ENCODE measurements around the gene PIF1.
"Not testable (repeated sequence)": the region's sequence is repeated elsewhere in the genome, so short reads cannot be mapped to it uniquely, and the experiment has no call there.

The PIF1 gene

DNA sequence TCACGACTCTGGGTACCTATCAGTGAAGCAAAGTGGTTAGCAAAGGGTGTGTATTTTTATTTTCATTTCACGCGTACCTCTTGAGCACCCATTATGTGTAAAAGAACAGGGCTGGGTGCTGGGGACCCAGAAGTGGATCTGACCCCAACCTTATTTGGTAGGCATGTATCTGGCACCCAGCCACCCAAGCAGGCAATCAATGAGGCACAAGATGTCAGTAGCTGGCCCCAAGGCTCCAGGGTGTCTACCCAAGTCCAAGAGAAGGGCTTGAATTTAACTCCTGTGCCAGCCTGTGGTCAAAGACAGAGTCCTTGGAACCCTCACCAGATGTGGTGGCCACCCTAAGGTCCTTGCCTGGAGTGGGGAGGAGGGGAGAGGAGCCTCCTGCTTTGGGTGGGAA is 22.0 kb upstream of the PIF1 start:
- FAIRE-seq = no peak

DNA sequence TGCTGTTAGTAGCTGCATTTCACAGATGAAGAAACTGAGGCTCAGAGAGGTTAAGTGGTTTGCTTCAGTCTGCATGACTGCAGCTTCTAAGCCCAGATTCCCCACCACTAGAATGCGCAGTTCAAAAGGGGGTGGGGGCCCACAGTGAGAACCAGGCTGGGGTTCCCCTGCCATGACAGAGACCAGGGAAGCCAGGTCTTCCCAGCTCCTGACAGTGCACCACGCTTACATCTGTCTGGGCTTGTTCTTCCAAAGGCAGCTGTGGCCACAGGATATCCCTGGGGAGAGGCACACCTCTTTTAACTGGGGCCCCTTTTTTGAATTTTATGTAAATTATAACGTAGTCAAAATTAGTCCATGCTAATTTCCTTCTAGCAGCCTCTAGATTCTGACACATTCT is 21.6 kb upstream of the PIF1 start:
- FAIRE-seq = no peak

DNA sequence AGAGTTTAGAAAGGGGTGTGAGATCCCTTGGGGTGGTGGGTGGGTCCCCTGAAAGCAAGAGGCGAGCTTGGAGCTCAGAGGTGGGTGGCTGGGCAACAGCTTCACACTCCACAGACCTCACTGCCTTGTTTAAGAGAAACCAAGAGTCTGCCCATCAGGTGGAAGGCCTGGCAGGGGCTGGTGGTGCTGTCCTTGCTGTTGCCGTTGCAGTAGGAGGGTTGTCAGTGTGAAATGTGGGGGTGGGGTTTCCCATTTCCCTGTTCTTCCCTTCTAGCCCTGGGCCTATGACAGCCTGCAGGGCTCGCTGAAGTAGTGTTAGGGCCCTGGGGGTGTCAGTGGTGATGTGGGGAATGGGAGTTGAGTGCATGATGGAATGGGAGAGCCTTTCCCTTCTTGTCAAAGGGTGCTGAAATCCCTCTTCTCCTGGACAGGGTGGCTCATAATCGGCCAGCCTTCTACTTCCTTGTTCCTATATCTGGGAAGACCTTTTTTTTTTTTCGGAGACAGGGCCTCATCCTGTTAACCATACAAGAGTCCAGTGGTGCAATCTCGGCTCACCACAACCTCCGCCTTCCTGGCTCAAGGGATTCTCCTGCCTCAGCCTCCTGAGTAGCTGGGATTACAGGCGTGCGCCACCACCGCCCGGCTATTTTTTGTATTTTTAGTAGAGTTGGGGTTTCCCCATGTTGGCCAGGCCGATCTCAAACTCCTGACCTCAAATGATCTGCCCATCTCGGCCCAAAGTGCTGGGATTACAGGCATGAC is 20.6 kb upstream of the PIF1 start:
- FAIRE-seq = no peak

DNA sequence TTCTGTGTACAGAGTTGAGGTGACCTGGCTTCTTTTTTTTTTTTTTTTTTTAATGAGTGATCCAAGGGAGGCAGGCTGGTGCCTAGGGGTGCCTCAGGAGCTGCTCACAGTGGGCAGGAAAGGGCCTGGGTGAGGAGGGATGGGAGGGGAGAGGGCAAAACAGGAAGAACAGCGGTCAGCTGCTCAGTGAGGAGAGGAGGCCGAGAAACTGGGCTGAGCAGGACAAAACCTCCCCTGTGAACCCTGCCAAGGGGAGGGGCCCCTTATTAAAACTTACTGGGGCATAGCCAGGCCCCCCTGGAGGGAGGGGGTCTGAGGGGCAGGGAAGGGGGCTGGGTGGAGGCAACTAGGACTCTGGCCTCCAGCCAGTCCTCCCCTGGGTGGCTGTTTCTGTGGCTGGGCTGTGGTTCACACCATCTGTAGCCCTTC is 19.8 kb upstream of the PIF1 start:
- no peak for FAIRE-seq

DNA sequence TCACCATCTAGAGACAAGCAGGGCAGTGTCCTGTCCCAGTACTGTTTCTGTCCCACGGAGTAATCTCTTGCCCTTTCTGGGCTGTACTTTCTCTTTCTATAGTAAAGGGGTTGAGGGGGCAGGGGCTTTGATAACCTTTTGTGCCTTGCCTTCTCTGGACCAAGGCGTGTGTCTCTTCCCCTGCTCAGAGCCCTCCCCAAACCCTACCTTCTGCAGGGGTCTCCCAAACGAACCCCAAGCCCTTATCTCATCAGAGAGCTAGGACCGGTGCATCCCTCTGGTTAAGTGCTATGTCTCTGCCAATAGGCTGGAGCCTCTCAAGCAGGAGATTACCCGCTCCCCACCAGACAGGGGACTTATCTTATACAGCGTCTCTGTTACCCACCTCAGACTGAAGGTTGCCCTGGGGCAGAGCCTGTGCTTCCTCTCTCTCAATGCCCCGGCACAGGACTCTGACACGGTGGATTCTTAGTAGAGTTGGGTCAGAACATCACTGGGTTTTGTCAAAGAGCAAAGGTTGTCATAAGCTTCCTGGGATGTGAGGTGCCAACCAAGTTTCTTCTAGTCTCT is 19.2 kb upstream of the PIF1 start:
- FAIRE-seq = no peak

DNA sequence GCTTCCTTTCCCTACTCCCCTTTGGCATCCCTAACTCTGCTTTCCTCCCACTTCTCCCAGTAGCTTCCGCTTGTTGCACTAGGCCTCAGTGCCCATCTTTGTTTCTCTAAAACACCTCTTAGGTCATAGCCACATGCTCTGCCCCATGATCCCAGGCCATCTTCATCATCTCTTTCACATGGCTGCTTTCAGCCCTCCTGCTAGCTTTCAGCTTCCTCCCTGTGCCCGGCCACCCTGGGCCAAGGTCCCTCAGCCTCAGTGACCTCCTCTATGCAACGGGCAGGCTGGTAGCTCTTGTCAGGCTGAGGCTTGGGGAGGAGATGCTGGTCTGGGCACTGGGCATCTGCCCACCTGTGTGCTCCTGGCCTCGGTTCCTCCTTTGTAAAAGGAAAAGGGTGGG is 18.5 kb upstream of the PIF1 start:
- no peak for FAIRE-seq

DNA sequence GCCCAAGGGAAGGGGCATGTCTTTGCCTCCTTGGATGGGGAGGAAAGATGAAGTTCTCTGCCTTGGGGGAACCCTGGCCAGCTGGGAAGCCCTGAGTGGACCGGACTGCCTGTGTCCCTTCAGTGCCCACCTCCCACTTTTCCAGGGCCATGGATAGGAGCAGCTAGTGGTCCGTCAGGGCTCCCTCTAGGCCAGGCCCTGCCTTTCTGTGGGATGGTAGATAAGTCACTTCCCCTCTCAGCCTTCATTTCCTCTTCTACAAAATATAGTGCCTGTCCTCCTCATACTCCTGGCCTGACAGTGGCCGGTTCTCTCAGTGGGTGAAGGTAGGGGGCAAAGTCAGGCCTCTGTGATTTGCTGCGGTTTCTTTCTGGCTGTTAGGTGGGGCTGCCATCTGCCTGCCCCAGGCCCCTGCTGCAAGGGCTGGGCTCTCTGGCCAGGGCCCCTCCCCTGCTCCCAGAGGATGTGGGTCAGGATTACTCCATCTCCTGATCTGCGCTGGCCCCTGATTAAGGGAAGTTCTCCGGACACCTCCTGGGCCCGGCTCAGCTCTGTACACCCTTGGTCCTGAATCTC is 17.6 kb upstream of the PIF1 start:
- no peak for FAIRE-seq

DNA sequence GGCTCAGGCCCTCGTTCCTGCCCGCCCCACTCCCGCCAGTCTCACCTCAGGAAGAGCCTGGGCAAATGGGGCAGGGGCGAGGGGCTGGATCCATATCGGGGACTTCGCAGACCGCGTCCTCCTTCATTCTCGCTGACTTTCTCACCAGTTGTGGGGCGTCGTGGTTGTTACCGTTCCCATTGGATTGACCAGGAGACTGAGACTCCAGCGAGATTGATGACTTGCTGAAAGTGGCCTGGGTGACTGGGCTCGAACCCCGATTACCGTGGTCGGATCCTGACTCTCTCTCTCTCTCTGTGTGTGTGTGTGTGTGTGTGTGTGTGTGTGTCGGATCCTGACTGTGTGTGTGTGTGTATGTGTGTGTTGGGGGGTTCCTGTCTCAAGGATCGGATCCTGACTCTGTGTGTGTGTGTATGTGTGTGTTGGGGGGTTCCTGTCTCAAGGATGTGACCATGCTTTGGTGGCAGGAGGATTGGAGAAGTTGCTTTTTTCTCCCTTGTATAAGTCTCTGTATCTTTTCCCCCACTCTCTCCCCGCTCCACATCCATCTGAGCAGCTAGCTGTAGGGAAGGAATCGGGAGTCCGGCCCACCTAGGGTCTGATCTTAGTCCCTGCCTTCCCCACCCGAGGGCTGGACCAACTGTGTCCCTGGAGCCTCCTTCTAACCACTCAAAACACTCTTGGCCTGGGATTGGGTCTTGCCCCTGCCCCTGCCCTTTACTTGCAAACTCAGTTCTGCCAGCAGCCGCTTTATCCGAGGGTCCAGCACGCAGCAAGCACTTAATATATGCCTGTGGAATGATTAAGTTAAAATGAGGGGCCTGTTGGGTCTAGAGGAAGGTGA is 16.9 kb upstream of the PIF1 start:
- FAIRE-seq = no peak

DNA sequence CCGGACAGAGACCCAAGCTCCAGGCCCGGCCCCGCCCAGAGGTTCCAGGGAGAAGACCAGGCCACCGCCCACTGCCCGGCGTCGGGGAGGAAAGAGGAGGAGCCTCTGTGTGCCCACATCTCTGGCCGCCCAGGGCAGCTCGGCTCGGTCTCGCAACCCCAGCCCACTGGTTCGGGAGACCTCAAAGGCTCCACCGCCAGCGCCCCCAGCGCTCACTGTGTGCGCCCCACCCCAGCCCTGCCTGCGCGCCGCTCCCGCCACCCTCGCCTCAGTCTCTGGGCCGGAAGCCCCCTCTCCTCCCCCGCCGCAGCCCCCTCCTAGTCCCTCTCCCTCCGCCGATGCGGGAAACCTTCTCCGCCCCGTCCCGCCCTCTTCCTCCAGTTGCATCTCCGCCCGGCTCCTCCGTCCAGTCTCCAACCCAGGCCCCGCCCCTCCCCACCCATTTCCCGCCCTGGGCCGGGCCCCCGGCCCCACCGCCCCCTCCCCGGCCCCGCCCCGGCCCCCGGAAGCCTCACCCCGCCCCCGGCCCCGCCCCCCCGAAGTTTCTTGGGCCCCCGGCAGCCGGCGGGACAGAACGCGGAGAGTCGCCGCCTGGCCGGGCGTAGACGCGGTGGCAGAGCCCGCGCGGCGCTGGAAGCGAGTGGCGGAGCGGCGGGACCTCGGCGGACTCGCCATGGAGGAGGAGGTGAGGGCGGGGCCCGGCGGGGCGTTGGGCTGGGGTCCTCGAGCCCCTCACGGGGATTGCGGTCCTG is 16.1 kb upstream of the PIF1 start, which contains the start of gene PLEKHO2:
Gene PLEKHO2 (plus strand): TSS at position 572 of the 752 bp plus-strand sequence. CDS start 102 bp downstream, at position 674.
- no peak for FAIRE-seq

DNA sequence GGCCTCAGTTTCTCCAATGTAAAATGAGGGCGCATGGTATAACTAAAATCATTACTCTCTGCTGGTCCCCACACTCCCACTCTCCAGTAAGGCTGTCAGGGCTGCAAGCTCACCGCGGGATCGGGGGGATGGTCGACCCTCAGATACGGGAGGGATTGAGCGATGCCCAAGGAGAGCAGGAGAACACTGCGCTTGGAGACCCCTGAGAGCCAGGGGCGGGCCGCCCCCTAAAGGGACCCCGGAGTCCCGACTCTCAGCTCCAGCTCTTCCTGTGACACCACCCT is 15.6 kb upstream of the PIF1 start:
- FAIRE-seq = no peak

DNA sequence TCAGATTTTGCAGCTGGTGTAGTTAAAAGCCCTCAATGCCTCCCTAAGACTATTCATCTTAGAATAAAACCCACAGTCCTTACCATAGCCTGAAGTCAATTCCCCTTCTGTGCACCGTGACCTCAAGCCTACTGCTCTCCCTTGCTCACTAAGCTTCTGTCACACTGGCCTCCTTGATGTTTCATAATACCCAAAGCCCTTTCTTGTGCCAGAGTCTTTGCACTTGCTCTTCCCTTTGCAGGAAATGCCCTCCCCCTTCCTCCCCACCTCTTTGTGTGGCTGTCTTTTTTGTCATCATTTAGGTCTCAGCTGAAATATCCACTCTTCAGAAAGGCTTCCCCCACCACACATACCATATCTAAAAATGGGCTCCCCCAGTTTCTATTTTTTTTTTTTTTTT is 12.1 kb upstream of the PIF1 start:
- FAIRE-seq = no peak

DNA sequence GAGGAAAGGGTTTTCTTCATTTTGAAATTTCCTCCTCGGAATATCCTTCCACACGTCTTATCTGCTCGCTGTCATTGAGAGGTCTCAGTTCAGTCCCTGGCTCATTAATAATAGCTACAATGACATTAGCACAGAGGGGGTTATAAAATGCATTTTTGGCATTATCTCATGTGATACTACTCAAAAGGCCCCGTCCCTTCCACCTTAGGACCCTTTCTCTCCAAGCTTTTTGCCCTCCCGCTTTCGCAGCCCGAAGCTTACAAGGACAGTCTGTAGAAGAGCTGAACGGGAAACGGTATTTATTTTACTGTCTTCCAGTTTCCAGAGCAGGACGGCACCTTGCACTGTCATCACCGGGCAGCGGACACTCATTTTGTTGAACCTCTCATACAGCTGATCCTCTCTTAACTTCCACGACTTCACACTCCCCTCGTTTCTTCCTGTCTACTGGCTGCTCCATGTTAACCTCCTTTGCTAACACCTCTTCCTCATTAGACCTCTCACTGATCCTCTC is 10.6 kb upstream of the PIF1 start:
- FAIRE-seq = no peak

DNA sequence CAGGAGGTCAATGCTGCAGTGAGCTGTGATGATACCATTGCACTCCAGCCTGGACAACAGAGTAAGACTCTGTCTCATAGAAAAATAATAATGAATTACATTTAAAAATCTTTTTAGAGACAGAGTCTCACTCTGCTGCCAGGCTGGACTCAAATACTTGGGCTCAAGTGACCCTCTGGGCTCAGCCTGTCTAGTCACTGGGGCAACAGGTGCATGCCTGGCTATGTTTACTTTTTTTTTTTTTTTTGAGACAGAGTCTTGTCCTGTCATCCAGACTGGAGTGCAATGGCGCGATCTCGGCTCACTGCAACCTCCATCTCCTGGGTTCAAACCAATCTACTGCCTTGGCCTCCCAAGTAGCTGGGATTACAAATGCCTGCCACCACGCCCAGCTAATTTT is 8.2 kb upstream of the PIF1 start:
- FAIRE-seq = no peak

DNA sequence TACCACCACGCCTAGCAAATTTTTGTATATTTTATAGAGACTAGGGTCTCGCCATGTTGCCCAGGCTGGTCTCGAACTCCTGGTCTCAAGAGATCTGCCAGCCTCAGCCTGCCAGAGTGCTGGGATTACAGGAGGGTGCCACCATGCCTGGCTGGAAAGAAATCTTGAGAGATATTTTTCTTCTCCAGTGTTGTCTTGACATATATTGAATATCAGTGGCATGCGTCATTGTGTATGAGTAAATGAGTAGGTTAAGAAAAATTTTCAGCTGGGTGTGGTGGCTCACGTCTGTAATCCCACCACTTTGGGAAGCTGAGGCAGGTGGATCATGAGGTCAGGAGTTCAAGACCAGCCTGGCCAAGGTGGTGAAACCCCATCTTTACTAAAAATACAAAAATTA is 3.5 kb upstream of the PIF1 start:
- no peak for FAIRE-seq

DNA sequence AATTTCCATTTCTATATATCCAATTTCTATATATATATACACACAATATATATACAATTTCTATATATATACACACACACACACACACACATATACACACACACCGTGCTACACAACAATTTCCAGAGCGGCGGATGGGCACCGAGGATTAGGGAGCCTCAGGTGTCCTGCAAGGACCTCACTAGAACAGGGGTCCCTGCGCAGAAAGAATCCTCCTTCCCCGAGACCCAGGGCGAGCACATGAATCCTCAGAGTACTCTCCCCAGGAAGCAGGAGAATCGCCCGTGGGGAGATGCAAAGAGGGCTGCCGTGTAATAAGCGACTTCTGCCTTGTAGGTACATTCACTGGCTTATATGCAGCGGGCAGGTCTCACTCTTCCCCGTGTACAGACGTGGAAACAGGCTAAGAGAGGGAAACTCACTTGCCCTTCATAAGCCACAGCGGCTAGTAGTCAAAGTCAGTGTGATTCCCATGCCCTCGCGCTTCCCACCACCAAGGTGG is 467 bp downstream of the PIF1 start:
- no peak for FAIRE-seq

DNA sequence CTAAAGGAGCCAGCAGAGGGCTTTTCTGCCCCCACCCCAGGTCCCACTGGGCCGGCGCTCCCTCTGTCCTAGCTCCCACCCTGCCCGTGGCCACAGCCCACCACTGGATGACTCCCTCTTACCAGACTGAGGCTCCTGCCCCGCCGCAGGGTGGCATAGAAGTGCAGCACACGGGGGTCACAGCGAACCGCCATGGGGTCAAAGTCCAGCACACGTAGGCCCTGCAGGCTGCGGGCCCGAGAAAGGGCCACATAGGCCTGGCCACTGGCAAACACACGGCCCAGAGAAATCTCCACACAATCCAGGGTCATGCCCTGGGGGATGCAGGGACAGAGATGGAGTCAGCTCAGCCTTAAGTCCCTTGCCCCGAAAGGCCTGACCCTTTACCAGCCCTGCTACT is 9.0 kb downstream of the PIF1 start:
- FAIRE-seq = no peak

DNA sequence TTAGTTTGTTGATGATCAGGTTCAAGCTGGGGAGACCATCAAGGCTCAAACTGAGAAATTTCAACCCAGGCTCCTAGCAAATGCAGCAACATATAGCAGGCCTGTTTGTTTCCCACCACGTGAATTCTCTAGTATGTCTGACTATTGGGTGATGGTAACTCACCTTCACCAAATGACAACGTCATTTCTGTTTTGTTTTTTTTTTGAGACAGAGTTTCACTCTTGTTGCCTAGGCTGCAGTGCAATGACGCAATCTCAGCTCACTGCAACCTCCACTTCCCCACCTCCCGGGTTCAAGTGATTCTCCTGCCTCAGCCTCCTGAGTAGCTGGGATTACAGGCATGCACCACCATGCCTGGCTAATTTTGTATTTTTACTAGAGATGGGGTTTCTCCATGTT is 10.5 kb downstream of the PIF1 start:
- FAIRE-seq = not testable (repeated sequence)

DNA sequence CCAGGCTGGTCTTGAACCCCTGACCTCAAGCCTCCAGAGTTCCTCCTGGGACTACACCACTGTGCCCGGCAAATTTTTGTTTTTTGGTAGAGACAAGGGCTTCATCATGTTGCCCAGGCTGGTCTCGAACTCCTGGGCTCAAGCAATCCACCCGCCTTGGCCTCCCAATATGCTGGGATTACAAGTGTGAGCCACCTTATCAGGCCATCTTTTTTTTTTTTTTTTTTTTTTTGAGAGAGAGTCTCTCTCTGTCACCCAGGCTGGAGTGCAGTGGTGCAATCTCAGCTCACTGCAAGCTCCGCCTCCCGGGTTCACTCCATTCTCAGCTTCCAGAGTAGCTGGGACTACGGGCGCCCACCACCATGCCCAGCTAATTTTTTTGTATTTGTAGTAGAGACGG is 11.2 kb downstream of the PIF1 start:
- not testable (repeated sequence) for FAIRE-seq

DNA sequence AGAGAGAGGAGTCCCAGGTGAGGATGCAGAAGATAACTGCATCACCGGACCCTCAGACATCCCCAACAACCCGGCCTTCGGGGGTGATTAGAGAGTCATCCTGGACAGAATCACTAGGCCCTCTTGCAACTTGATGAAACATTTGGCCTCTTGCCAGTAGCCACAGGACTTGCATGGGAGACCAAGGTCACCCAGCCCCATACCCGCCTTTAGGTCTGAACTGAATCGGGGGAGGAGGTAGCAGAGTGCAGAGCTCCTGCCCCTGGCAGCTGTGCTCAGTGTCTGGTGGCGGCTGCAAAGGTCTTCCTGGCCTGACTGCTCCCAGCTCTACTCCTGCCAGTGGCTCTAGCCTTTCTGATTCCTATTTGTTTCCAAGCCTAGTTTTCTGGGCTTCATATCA is 12.4 kb downstream of the PIF1 start:
- no peak for FAIRE-seq

DNA sequence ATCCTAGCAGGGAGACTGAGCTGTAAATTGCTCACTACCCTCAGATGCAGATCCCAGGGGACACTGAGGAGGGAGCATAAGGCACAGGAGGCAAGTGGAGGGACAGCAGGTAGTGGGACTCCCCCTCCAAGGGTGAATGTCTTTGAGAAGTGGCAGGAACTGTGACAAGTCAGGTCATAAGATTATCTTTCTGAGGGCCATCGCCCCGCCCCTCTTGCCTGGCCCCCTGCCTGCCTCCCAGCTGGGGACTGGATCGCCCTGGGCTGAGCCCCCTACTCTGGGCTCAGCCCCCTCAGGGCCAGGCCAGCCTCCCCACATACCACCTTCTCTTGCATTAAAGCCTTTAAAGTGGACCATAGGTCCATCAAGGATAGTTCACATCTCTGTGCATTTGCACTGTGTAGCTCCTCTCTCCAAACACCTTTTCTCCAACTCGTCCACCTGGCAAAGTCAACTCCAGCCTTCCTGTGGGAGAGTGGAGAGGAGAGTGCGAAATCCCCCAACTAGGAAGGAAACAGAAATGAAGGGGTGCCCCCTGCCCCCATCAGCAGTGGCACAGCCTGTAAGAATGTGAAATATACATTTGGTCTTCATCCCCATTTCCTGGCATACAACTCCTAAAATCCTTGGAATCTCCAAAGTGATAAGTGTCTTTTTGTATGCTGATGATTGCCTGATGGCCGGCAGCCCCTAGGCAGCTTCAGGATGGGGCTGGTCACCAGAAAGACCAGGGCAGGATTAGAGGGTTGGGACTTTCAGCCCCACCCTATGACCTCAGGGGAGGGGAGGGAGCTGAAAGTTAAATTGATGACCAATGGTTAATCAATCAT is 14.7 kb downstream of the PIF1 start:
- FAIRE-seq = no peak

DNA sequence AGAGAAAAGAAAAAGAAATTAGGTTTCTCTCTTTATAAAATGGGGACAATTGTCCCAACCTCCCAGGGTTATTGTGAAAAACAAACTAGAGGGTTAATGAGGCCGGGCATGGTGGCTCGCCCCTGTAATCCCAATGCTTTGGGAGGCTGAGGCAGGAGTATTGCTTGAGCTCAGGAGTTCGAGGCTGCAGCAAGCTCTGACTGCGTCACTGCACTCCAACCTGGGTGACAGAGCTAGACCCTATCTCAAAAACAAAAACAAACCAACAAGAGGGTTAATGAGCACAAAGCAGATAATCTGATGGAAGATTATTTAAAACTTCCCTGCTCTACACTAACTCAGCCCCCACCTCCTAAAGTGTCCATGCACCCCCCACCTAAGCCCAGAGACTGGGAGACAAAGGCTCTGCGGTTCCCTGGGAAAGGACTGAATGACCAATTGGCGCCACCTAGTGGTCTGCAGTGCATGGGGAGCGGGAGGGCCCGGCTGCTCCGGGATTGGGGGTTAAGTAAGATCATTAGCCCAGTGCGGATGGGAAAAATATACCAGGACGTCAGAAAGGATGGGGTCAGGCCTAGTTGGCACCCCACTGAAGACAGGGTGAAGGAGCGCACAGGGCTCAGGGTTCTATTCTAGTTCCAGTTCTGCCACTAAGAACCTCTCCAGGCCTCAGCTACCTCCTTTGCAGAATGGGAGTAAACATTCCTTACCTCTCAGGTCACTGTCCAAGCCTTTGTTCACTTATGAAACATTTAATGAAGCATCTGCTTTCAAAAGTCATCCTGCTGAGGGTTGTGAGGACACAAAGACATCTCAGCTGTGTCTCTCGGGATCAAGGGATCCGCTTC is 15.6 kb downstream of the PIF1 start:
- peak; percentile 3 for FAIRE-seq
